HEK293 (cell line): ENCODE data around the gene NOL9.
A peak's percentile ranks its signal among the peaks of the same experiment; 100 is the strongest.

ENCODE experiments used
- CTCF ChIA-PET: fragments of 350-600 bp; formaldehyde crosslinking; extraction: SDS; loops from one replicate; lab custom pipeline; 2021; ENCODE audit warnings: antibody characterized with exemption; lab: Yijun Ruan, JAX
- POLR2A ChIA-PET: fragments of 300-600 bp; formaldehyde crosslinking; extraction: SDS; loops from one replicate; lab custom pipeline; 2020; ENCODE audit warnings: antibody characterized with exemption, inconsistent platforms; lab: Yijun Ruan, JAX
- H3K27ac ChIP-seq: fragments of 200-500 bp; sonication (Bioruptor generic); 2 replicates; pipeline ENCODE4 v1.5.1; 2014; ENCODE audit warnings: low read depth, low read length, control low read depth, inconsistent platforms; ENCODE audit errors: extremely low read depth
- H3K36me3 ChIP-seq, 2 experiments: fragments of 200-500 bp in 1 of 2; sonication (Bioruptor generic) in 1 of 2; 1 replicate in 1 of 2; 2 replicates in 1 of 2; pipeline ENCODE4 v1.5.1; 2014 to 2017; ENCODE audit warnings: inconsistent platforms in 2 of 2, low read length in 2 of 2; ENCODE audit not compliant: control insufficient read depth in 2 of 2, insufficient read depth in 1 of 2
- H3K4me1 ChIP-seq: fragments of 200-500 bp; sonication (Bioruptor generic); 2 replicates; pipeline ENCODE4 v1.5.1; 2014; ENCODE audit warnings: mild to moderate bottlenecking, low read length, inconsistent platforms; ENCODE audit not compliant: control insufficient read depth, insufficient read depth
- H3K4me3 ChIP-seq: 2 replicates; pipeline ENCODE4 v1.5.1; 2011; ENCODE audit warnings: low read depth, mild to moderate bottlenecking, control low read depth, low read length, moderate library complexity
- H3K9me3 ChIP-seq: fragments of 200-500 bp; sonication (Bioruptor generic); 2 replicates; pipeline ENCODE4 v1.5.1; 2014; ENCODE audit warnings: low read depth, low read length, inconsistent platforms; ENCODE audit not compliant: control insufficient read depth, insufficient read depth
- GLI2 ChIP-seq: fragments of 450-650 bp; formaldehyde crosslinking; IDR thresholded peaks from 2 replicates; pipeline ENCODE4; 2017; ENCODE audit warnings: missing biosample characterization, missing genetic modification characterization, low read depth, borderline replicate concordance
- HOXA7 ChIP-seq: sonication (generic); formaldehyde crosslinking; IDR thresholded peaks from 2 replicates; pipeline ENCODE4 v1.8.1; 2022; ENCODE audit warnings: missing genetic modification reagents, borderline replicate concordance
- KLF9 ChIP-seq: fragments of 450-650 bp; formaldehyde crosslinking; IDR thresholded peaks from 2 replicates; pipeline ENCODE4 v1.5.1; 2016; ENCODE audit warnings: missing biosample characterization, missing genetic modification characterization, low read depth
- OSR2 ChIP-seq: fragments of 450-650 bp; formaldehyde crosslinking; IDR thresholded peaks from 2 replicates; pipeline ENCODE4 v1.5.1; 2016; ENCODE audit warnings: missing biosample characterization, missing genetic modification characterization
- WT1 ChIP-seq: fragments of 450-650 bp; formaldehyde crosslinking; IDR thresholded peaks from 2 replicates; pipeline ENCODE4 v1.5.1; 2016; ENCODE audit warnings: missing biosample characterization, missing genetic modification characterization
- ZBTB20 ChIP-seq: fragments of 450-650 bp; formaldehyde crosslinking; IDR thresholded peaks from 2 replicates; pipeline ENCODE4 v1.5.1; 2016; ENCODE audit warnings: missing biosample characterization, missing genetic modification characterization
- ZBTB8A ChIP-seq: fragments of 450-650 bp; formaldehyde crosslinking; IDR thresholded peaks from 2 replicates; pipeline ENCODE4 v1.5.1; 2016; ENCODE audit warnings: missing biosample characterization, missing genetic modification characterization
- ZNF10 ChIP-seq: fragments of 450-650 bp; formaldehyde crosslinking; IDR thresholded peaks from 2 replicates; pipeline ENCODE4 v1.5.1; 2017; ENCODE audit warnings: missing biosample characterization, missing genetic modification characterization
- ZNF133 ChIP-seq: fragments of 450-650 bp; formaldehyde crosslinking; IDR thresholded peaks from 2 replicates; pipeline ENCODE4 v1.5.1; 2016; ENCODE audit warnings: missing biosample characterization, missing genetic modification characterization
- ZNF140 ChIP-seq: fragments of 450-650 bp; formaldehyde crosslinking; IDR thresholded peaks from 2 replicates; pipeline ENCODE4 v1.5.1; 2016; ENCODE audit warnings: missing biosample characterization, missing genetic modification characterization
- ZNF239 ChIP-seq: fragments of 450-650 bp; formaldehyde crosslinking; IDR thresholded peaks from 2 replicates; pipeline ENCODE4 v1.5.1; 2016; ENCODE audit warnings: missing biosample characterization, missing genetic modification characterization
- ZNF24 ChIP-seq: fragments of 450-650 bp; formaldehyde crosslinking; IDR thresholded peaks from 2 replicates; pipeline ENCODE4 v1.5.1; 2016; ENCODE audit warnings: missing biosample characterization, missing genetic modification characterization
- ZNF274 ChIP-seq, 2 experiments: fragments of 200-500 bp in 1 of 2; fragments of 450-650 bp in 1 of 2; sonication (Bioruptor generic) in 1 of 2; formaldehyde crosslinking in 1 of 2; IDR thresholded peaks; 2 replicates each; pipeline versions ENCODE4 v1.5.1 to v1.6.1; 2014 to 2016; ENCODE audit warnings: borderline replicate concordance in 1 of 2, inconsistent platforms in 1 of 2, low read length in 1 of 2, missing biosample characterization in 1 of 2, missing genetic modification characterization in 1 of 2
- ZNF366 ChIP-seq: fragments of 450-650 bp; formaldehyde crosslinking; conservative IDR thresholded peaks from 2 replicates; pipeline ENCODE4 v1.5.1; 2016; ENCODE audit warnings: missing biosample characterization, missing genetic modification characterization
- ZNF398 ChIP-seq: fragments of 450-650 bp; formaldehyde crosslinking; IDR thresholded peaks from 2 replicates; pipeline ENCODE4 v1.5.1; 2017; ENCODE audit warnings: missing biosample characterization, missing genetic modification characterization
- ZNF416 ChIP-seq: fragments of 450-650 bp; formaldehyde crosslinking; IDR thresholded peaks from 2 replicates; pipeline ENCODE4 v1.5.1; 2016; ENCODE audit warnings: missing biosample characterization, missing genetic modification characterization
- ZNF529 ChIP-seq: fragments of 450-650 bp; formaldehyde crosslinking; IDR thresholded peaks from 2 replicates; pipeline ENCODE4 v1.5.1; 2017; ENCODE audit warnings: missing genetic modification characterization, missing biosample characterization; ENCODE audit not compliant: insufficient replicate concordance
- ZNF544 ChIP-seq: fragments of 450-650 bp; formaldehyde crosslinking; IDR thresholded peaks from 2 replicates; pipeline ENCODE4 v1.5.0; 2017; ENCODE audit warnings: missing biosample characterization, missing genetic modification characterization
- ZNF555 ChIP-seq: fragments of 450-650 bp; formaldehyde crosslinking; conservative IDR thresholded peaks from 2 replicates; pipeline ENCODE4 v1.5.1; 2017; ENCODE audit warnings: missing biosample characterization, mild to moderate bottlenecking, missing genetic modification characterization, inconsistent platforms
- ZNF585B ChIP-seq: fragments of 450-650 bp; formaldehyde crosslinking; IDR thresholded peaks from 2 replicates; pipeline ENCODE4 v1.5.1; 2016; ENCODE audit warnings: missing biosample characterization, missing genetic modification characterization
- ZNF600 ChIP-seq: fragments of 450-650 bp; formaldehyde crosslinking; IDR thresholded peaks from 2 replicates; pipeline ENCODE4 v1.5.1; 2016; ENCODE audit warnings: missing biosample characterization, missing genetic modification characterization
- ZNF692 ChIP-seq: fragments of 450-650 bp; formaldehyde crosslinking; IDR thresholded peaks from 2 replicates; pipeline ENCODE4 v1.5.1; 2016; ENCODE audit warnings: missing biosample characterization, missing genetic modification characterization
- ZSCAN5A ChIP-seq: fragments of 450-650 bp; formaldehyde crosslinking; IDR thresholded peaks from 2 replicates; pipeline ENCODE4 v1.5.1; 2016; ENCODE audit warnings: missing biosample characterization, missing genetic modification characterization
- ZXDB ChIP-seq: fragments of 450-650 bp; formaldehyde crosslinking; IDR thresholded peaks from 2 replicates; pipeline ENCODE4 v1.5.1; 2016; ENCODE audit warnings: missing biosample characterization, missing genetic modification characterization
- TF ChIP-seq, protein P1 (sequence below): fragments of 450-650 bp; formaldehyde crosslinking; IDR thresholded peaks from 2 replicates; pipeline ENCODE4 v1.5.1; 2016; ENCODE audit warnings: missing biosample characterization, missing genetic modification characterization
- TF ChIP-seq, protein P2 (sequence below): fragments of 450-650 bp; formaldehyde crosslinking; IDR thresholded peaks from 2 replicates; pipeline ENCODE4 v1.5.1; 2017; ENCODE audit warnings: missing biosample characterization, missing genetic modification characterization

The NOL9 gene

DNA sequence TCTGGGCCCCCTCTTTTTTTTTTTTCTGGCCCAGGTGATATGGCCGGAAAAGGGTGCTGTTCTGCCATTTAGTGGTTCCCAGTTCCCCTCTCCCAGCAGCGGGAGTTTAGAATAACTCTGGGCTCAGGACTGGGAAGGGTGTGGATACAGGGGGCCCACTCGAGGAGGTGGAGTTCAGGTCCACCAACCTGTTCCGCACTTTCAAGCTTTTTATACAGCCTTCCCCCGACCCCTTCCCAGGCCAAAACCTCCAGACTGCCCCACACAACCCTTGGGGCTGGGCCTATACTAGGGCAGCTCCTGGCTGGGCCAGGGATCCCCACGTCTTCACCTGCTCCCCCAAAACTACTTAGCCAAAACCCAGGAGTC is 63.2 kb downstream of the NOL9 start (continued):
- TF ChIP-seq ZNF416 (no peak), ZNF274 (IDR thresholded peaks at IDR 0.05; ENCODE audit: low read length) (no peak), ZNF274 (tag by site-specific recombination; IDR thresholded peaks at IDR 0.05; ENCODE audit: borderline replicate concordance) (no peak), GLI2 (tag by site-specific recombination) (no peak), ZNF140 (tag by site-specific recombination) (no peak), ZNF529 (tag by site-specific recombination) (no peak), ZNF600 (tag by site-specific recombination) (no peak; the same call in 1 of the 2 replicates), ZBTB20 (tag by site-specific recombination) (peak; percentile 76), ZNF366 (tag by site-specific recombination) (no peak), ZNF398 (tag by site-specific recombination) (no peak), ZNF555 (tag by site-specific recombination) (no peak), ZXDB (tag by site-specific recombination) (no peak), ZNF692 (tag by site-specific recombination) (peak; percentile 18), ZBTB8A (0 out of 2 replicates have a peak, but pooled peaks have one; percentile 7), HOXA7 (CRISPR knock-in tag) (no peak), ZNF239 (tag by site-specific recombination) (no peak)
- TF ChIP-seq, protein P1, sequence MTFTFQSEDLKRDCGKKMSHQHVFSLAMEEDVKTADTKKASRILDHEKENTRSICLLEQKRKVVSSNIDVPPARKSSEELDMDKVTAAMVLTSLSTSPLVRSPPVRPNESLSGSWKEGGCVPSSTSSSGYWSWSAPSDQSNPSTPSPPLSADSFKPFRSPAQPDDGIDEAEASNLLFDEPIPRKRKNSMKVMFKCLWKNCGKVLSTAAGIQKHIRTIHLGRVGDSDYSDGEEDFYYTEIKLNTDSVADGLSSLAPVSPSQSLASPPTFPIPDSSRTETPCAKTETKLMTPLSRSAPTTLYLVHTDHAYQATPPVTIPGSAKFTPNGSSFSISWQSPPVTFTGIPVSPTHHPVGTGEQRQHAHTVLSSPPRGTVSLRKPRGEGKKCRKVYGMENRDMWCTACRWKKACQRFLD (tag by site-specific recombination) = no peak

DNA sequence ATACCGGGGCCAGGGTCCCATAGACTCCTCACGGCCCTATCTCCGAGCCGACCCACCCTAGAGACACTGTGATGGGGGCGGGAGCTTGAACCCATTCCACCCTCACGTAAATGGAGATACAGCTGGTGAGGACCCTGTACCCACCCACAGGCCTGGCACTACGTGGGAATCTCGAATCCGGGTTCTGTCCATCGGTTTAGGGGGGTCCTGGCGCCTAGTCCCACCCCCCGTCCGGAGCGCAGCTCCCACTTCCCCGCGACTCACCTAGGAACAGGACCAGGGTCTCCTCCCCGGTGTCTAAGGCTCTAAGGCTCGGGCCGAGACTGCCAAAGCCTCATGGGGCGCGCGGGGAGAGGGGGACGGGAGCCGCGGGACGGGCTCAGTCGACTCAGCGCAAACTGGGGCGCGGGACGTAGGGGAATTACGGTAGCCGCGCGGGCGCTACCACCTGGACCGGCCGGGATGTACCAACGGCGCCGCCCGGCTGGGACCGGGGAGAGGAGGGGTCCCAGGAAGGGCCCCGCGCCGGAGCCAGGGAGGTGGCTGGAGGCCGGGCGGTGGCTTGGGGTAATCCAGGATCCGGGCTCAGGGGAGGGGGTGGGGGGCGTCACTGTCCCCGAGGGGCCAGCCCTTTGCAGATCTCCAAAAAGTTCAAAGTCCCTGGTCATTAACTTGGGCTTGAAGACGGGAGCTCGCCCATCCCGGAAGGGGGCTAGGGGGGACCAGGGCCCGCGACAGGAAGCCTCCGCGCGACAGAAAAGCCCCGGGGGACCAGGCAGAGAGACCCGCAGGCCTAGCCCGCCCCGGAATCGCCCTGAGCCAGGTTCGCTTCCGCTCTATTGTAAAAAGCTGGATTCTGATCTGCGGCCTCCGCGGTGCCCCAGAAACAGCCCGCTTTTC is 63.9 kb downstream of the NOL9 start:
- H3K4me1 ChIP-seq = no peaks in the 10 kb centered on the region
- ChIA-PET POLR2A (interaction anchor here (0.7 to 2.0 kb wide), 6 partner anchors 9 to 258 kb away, joined by 3 to 5 read pairs (median 4); partner anchors contain the start of gene NOL9), CTCF (interaction anchor here (0.5 to 3.6 kb wide), 22 partner anchors 9 to 440 kb away, joined by 3 to 40 read pairs (median 5); partner anchors contain the start of gene TAS1R1)
- TF ChIP-seq ZNF585B (no peak; the same call in 1 of the 2 replicates), ZSCAN5A (tag by site-specific recombination) (peak; percentile 27; the same call in 1 of the 2 replicates), ZNF544 (tag by site-specific recombination) (no peak), ZNF133 (tag by site-specific recombination) (no peak), KLF9 (tag by site-specific recombination) (peak; percentile 35; the same call in 1 of the 2 replicates), ZNF600 (tag by site-specific recombination) (no peak), OSR2 (tag by site-specific recombination) (no peak), ZXDB (tag by site-specific recombination) (peak; percentile 60), ZNF10 (tag by site-specific recombination) (no peak), ZNF24 (no peak), WT1 (tag by site-specific recombination) (no peak; the same call in 1 of the 2 replicates)
- TF ChIP-seq, protein P2, sequence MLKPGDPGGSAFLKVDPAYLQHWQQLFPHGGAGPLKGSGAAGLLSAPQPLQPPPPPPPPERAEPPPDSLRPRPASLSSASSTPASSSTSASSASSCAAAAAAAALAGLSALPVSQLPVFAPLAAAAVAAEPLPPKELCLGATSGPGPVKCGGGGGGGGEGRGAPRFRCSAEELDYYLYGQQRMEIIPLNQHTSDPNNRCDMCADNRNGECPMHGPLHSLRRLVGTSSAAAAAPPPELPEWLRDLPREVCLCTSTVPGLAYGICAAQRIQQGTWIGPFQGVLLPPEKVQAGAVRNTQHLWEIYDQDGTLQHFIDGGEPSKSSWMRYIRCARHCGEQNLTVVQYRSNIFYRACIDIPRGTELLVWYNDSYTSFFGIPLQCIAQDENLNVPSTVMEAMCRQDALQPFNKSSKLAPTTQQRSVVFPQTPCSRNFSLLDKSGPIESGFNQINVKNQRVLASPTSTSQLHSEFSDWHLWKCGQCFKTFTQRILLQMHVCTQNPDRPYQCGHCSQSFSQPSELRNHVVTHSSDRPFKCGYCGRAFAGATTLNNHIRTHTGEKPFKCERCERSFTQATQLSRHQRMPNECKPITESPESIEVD (tag by site-specific recombination) = no peak

More for the DNA sequence above, 63.9 kb downstream of the NOL9 start:
- H3K4me3 ChIP-seq = peak overlapping the region; percentile 72
- H3K36me3 ChIP-seq = peaks cover 0 to 3% of the 10 kb centered on the region in 2 experiments; a peak in 1 of 3 replicates
- H3K27ac ChIP-seq = peak overlapping the region; percentile 67; the same call in 1 of the 2 replicates
- no peaks in the 10 kb centered on the region for H3K9me3 ChIP-seq
